ENCODE data around the gene DYRK1A.

Gene DYRK1A

DNA sequence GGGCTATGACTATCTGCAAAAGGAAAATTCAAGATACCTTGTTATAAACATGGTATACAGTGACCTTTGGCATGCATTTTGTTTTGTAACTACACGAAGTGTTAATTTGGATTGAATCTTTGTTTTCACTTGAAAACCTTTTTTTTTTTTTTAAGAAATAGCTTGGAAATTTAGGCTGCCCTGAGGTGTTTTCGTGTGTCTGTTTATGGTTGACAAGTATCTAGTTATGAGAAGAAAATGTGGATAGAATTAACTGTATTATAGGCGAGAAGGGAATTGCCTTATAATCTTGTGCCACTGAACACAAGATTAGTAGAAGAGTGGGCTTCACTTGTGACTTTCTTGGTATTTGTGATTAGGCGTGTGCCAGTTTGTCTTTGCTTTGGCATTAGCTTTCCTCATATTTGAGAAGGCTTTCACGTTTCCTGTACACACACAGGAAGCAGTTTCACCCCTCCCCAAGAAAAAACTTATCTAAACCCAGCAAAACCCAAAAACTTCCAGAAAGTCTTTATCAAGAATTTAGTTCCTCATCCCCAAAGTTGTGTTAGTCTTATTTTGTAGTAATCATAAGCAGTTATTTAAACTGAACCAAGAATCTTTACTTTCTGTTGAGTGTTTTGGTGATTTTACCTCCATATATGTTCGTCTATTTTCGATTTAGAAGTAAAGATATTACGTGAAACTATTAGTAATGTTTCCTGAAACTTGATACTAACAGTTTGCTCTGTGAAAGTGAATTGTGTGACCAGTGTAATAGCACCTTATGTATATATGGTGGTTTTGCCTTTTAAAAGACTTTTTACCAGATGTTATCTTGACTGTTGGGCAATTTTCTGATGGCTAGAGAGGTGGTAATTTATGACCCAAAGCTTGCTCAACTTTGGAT is 3.8 kb downstream of the DYRK1A start (continued):
- TF ChIP-seq, protein P1, sequence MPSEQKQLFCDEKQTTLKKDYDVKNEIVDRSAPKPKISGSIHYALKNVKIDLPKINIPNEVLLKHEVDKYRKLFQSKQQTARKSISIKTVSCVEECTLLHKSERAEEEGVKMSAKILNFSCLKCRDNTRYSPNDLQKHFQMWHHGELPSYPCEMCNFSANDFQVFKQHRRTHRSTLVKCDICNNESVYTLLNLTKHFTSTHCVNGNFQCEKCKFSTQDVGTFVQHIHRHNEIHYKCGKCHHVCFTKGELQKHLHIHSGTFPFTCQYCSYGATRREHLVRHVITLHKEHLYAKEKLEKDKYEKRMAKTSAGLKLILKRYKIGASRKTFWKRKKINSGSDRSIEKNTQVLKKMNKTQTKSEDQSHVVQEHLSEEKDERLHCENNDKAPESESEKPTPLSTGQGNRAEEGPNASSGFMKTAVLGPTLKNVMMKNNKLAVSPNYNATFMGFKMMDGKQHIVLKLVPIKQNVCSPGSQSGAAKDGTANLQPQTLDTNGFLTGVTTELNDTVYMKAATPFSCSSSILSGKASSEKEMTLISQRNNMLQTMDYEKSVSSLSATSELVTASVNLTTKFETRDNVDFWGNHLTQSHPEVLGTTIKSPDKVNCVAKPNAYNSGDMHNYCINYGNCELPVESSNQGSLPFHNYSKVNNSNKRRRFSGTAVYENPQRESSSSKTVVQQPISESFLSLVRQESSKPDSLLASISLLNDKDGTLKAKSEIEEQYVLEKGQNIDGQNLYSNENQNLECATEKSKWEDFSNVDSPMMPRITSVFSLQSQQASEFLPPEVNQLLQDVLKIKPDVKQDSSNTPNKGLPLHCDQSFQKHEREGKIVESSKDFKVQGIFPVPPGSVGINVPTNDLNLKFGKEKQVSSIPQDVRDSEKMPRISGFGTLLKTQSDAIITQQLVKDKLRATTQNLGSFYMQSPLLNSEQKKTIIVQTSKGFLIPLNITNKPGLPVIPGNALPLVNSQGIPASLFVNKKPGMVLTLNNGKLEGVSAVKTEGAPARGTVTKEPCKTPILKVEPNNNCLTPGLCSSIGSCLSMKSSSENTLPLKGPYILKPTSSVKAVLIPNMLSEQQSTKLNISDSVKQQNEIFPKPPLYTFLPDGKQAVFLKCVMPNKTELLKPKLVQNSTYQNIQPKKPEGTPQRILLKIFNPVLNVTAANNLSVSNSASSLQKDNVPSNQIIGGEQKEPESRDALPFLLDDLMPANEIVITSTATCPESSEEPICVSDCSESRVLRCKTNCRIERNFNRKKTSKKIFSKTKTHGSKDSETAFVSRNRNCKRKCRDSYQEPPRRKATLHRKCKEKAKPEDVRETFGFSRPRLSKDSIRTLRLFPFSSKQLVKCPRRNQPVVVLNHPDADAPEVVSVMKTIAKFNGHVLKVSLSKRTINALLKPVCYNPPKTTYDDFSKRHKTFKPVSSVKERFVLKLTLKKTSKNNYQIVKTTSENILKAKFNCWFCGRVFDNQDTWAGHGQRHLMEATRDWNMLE (tag by site-specific recombination; conservative IDR thresholded peaks at IDR 0.05; ENCODE audit: low read depth) = no peak
- TF ChIP-seq ZFHX2 (tag by site-specific recombination; conservative IDR thresholded peaks at IDR 0.05) (no peak), ZNF629 (tag by site-specific recombination; IDR thresholded peaks at IDR 0.05) (peak; percentile 93), OVOL3 (tag by site-specific recombination; IDR thresholded peaks at IDR 0.05) (no peak), SP3 (tag by site-specific recombination; IDR thresholded peaks at IDR 0.05) (peak; percentile 45; the same call in 1 of the 2 replicates), HOXA7 (CRISPR knock-in tag; IDR thresholded peaks at IDR 0.05; ENCODE audit: borderline replicate concordance) (no peak), ZNF596 (tag by site-specific recombination; IDR thresholded peaks at IDR 0.05) (no peak), MEIS1 (CRISPR knock-in tag; IDR thresholded peaks at IDR 0.05; ENCODE audit: borderline replicate concordance) (no peak), ZNF626 (tag by site-specific recombination; IDR thresholded peaks at IDR 0.05) (no peak), KLF9 (tag by site-specific recombination; IDR thresholded peaks at IDR 0.05; ENCODE audit: low read depth) (no peak), ZNF837 (tag by site-specific recombination; IDR thresholded peaks at IDR 0.05) (no peak)
- TF ChIP-seq, protein P2, sequence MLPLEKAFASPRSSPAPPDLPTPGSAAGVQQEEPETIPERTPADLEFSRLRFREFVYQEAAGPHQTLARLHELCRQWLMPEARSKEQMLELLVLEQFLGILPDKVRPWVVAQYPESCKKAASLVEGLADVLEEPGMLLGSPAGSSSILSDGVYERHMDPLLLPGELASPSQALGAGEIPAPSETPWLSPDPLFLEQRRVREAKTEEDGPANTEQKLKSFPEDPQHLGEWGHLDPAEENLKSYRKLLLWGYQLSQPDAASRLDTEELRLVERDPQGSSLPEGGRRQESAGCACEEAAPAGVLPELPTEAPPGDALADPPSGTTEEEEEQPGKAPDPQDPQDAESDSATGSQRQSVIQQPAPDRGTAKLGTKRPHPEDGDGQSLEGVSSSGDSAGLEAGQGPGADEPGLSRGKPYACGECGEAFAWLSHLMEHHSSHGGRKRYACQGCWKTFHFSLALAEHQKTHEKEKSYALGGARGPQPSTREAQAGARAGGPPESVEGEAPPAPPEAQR (tag by site-specific recombination; IDR thresholded peaks at IDR 0.05) = no peak
- TF ChIP-seq, protein P3, sequence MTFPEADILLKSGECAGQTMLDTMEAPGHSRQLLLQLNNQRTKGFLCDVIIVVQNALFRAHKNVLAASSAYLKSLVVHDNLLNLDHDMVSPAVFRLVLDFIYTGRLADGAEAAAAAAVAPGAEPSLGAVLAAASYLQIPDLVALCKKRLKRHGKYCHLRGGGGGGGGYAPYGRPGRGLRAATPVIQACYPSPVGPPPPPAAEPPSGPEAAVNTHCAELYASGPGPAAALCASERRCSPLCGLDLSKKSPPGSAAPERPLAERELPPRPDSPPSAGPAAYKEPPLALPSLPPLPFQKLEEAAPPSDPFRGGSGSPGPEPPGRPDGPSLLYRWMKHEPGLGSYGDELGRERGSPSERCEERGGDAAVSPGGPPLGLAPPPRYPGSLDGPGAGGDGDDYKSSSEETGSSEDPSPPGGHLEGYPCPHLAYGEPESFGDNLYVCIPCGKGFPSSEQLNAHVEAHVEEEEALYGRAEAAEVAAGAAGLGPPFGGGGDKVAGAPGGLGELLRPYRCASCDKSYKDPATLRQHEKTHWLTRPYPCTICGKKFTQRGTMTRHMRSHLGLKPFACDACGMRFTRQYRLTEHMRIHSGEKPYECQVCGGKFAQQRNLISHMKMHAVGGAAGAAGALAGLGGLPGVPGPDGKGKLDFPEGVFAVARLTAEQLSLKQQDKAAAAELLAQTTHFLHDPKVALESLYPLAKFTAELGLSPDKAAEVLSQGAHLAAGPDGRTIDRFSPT (tag by site-specific recombination; IDR thresholded peaks at IDR 0.05) = no peak
- TF ChIP-seq, protein P4, sequence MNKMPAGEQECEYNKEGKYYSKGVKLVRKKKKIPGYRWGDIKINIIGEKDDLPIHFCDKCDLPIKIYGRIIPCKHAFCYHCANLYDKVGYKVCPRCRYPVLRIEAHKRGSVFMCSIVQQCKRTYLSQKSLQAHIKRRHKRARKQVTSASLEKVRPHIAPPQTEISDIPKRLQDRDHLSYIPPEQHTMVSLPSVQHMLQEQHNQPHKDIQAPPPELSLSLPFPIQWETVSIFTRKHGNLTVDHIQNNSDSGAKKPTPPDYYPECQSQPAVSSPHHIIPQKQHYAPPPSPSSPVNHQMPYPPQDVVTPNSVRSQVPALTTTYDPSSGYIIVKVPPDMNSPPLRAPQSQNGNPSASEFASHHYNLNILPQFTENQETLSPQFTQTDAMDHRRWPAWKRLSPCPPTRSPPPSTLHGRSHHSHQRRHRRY (tag by site-specific recombination; IDR thresholded peaks at IDR 0.05) = no peak
- TF ChIP-seq, protein P5, sequence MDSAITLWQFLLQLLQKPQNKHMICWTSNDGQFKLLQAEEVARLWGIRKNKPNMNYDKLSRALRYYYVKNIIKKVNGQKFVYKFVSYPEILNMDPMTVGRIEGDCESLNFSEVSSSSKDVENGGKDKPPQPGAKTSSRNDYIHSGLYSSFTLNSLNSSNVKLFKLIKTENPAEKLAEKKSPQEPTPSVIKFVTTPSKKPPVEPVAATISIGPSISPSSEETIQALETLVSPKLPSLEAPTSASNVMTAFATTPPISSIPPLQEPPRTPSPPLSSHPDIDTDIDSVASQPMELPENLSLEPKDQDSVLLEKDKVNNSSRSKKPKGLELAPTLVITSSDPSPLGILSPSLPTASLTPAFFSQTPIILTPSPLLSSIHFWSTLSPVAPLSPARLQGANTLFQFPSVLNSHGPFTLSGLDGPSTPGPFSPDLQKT (IDR thresholded peaks at IDR 0.05; ENCODE audit: borderline replicate concordance, low read depth, low read length) = no peak
- TF ChIP-seq, protein P6, sequence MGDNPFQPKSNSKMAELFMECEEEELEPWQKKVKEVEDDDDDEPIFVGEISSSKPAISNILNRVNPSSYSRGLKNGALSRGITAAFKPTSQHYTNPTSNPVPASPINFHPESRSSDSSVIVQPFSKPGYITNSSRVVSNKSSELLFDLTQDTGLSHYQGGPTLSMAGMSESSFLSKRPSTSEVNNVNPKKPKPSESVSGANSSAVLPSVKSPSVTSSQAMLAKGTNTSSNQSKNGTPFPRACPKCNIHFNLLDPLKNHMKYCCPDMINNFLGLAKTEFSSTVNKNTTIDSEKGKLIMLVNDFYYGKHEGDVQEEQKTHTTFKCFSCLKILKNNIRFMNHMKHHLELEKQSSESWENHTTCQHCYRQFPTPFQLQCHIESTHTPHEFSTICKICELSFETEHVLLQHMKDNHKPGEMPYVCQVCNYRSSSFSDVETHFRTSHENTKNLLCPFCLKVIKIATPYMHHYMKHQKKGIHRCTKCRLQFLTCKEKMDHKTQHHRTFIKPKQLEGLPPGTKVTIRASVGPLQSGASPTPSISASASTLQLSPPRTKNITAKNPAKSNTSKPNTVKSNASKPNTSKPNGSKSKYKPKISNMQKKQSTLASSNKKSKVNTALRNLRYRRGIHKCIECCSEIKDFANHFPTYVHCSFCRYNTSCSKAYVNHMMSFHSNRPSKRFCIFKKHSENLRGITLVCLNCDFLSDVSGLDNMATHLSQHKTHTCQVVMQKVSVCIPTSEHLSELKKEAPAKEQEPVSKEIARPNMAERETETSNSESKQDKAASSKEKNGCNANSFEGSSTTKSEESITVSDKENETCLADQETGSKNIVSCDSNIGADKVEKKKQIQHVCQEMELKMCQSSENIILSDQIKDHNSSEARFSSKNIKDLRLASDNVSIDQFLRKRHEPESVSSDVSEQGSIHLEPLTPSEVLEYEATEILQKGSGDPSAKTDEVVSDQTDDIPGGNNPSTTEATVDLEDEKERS (tag by site-specific recombination; IDR thresholded peaks at IDR 0.05) = no peak
- TF ChIP-seq, protein P7, sequence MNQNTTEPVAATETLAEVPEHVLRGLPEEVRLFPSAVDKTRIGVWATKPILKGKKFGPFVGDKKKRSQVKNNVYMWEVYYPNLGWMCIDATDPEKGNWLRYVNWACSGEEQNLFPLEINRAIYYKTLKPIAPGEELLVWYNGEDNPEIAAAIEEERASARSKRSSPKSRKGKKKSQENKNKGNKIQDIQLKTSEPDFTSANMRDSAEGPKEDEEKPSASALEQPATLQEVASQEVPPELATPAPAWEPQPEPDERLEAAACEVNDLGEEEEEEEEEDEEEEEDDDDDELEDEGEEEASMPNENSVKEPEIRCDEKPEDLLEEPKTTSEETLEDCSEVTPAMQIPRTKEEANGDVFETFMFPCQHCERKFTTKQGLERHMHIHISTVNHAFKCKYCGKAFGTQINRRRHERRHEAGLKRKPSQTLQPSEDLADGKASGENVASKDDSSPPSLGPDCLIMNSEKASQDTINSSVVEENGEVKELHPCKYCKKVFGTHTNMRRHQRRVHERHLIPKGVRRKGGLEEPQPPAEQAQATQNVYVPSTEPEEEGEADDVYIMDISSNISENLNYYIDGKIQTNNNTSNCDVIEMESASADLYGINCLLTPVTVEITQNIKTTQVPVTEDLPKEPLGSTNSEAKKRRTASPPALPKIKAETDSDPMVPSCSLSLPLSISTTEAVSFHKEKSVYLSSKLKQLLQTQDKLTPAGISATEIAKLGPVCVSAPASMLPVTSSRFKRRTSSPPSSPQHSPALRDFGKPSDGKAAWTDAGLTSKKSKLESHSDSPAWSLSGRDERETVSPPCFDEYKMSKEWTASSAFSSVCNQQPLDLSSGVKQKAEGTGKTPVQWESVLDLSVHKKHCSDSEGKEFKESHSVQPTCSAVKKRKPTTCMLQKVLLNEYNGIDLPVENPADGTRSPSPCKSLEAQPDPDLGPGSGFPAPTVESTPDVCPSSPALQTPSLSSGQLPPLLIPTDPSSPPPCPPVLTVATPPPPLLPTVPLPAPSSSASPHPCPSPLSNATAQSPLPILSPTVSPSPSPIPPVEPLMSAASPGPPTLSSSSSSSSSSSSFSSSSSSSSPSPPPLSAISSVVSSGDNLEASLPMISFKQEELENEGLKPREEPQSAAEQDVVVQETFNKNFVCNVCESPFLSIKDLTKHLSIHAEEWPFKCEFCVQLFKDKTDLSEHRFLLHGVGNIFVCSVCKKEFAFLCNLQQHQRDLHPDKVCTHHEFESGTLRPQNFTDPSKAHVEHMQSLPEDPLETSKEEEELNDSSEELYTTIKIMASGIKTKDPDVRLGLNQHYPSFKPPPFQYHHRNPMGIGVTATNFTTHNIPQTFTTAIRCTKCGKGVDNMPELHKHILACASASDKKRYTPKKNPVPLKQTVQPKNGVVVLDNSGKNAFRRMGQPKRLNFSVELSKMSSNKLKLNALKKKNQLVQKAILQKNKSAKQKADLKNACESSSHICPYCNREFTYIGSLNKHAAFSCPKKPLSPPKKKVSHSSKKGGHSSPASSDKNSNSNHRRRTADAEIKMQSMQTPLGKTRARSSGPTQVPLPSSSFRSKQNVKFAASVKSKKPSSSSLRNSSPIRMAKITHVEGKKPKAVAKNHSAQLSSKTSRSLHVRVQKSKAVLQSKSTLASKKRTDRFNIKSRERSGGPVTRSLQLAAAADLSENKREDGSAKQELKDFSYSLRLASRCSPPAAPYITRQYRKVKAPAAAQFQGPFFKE (tag by site-specific recombination; IDR thresholded peaks at IDR 0.05; ENCODE audit: borderline replicate concordance) = no peak

Measured in HEK293 (cell line).